SKM-1 treated with dmso at 0.1 percent for 144 hours (cell line): ENCODE data around the gene RMI1.
"Not testable (repeated sequence)": the region's sequence is repeated elsewhere in the genome, so short reads cannot be mapped to it uniquely, and the experiment has no call there.

ENCODE experiments used
- DNase-seq: peaks from one replicate; lab custom pipeline; 2025; ENCODE audit not compliant: unreplicated experiment; lab: John Stamatoyannopoulos, UW

RMI1 gene

GRCh38 chr9:83980395-83981125 lies at the start of gene RMI1:
TSS of gene RMI1 (plus strand) at chr9:83980805. CDS start at chr9:84000987, 20,182 bp downstream.
- peak; percentile 77 for DNase-seq

DNA sequence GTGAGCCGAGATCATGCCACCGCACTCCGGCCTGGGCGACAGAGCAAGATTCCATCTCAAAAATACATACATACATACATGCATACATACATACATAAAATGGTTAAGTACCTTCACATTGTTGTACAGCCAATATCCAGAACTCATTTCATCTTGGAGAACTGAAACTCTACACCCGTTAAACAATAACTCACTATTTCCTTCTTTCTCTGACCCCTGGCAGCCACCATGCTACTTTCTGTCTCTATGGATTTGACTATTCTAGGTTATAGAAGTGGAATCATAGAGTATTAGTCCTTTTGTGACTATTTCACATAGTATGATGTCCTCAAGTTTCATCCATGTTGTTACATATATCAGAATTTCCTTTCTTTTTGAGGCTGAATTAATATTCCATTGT lies 49.7 kb upstream of the RMI1 start:
- DNase-seq = no peak

DNA sequence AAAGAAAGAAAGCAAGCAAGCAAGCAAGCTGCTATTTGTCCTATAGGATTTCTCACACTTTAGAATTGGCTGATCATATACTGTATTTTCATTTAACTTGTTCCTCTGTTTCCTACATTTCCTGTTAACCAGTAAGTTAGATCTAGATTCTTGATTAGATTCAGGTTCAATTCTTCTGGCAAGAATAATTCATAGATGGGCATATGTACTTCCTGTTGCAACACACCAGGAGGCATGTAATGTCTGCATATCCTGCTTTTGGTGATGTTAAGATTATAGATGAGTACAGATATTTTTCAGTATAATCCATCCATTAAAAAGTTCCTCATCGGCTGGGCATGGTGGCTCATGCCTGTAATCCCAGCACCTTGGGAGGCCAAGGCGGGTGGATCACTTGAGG lies 48.6 kb upstream of the RMI1 start:
- no peak for DNase-seq

GRCh38 chr9:83932851-83933250 lies 47.8 kb upstream of the RMI1 start:
- DNase-seq = no peak

DNA sequence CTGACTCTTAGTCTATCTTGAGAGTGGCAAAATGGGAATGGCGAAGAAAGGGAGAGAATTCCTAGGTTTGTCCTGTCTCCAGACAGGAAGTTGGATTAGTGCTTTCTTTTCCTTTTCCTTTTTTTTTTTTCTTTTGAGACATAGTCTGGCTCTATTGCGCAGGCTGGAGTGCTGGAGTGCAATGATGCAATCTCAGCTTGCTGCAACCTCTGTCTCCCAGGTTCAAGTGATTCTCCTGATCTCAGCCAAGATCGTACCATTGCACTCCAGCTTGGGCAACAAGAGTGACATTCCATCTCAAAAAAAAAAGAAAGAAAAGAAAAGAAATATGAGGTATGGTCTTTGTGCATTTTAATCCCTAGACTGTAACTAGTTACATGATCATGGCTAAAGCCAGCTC lies 46.8 kb upstream of the RMI1 start:
- no peak for DNase-seq

- peak; percentile 50 for DNase-seq
These were observed 45.9 kb upstream of the RMI1 start for GRCh38 chr9:83934569-83935275.

- DNase-seq = no peak
These were observed 45.2 kb upstream of the RMI1 start for GRCh38 chr9:83935276-83935935.

DNA sequence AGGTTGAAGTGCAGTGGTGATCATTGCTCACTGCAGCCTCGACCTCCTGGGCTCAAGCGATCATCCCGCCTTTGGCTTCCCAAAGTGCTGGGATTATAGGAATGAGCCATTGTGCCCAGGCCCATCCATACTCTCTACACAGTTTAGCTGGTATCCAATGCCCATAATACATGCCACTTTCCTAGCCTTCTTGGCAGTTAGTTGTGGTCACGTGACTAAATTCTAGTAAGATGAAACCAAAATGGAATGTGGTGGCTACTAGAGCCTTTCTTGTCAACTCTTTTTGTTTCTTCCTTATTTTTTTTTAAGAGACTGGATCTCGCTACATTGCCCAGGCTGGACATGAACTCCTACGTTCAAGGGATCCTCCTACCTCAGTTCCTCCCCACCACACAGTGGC lies 44.1 kb upstream of the RMI1 start:
- no peak for DNase-seq

DNA sequence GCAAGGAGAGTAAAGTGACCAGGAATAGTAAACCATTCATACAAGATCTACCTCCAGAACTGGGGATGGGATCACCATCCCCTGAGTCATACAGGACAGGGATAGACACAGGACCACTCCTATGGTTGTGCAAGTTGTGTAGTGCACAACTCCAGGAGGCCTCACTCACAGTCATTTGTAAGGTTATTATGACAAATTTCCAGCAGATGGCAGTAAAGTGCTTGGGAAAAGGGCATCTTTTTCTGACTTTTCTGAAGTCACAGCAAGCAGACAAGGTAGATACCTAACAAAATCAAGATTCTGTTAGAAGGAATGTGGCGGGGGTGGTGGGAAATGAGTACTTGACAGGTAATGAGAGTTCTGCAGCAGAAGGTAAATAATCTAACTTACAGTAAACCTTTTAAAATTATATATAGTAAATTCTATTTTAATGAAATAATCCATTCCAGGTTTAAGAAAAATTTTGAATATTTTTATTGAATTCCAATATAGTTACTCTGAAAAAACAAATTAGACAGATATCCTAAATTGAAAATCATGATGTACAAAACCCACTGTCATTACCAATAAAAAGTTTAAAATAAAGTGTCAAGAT lies 42.6 kb upstream of the RMI1 start:
- no peak for DNase-seq

- no peak for DNase-seq
These were observed 39.9 kb upstream of the RMI1 start for GRCh38 chr9:83940590-83941303.

GRCh38 chr9:83948096-83948495 lies 32.5 kb upstream of the RMI1 start:
- not testable (repeated sequence) for DNase-seq

DNA sequence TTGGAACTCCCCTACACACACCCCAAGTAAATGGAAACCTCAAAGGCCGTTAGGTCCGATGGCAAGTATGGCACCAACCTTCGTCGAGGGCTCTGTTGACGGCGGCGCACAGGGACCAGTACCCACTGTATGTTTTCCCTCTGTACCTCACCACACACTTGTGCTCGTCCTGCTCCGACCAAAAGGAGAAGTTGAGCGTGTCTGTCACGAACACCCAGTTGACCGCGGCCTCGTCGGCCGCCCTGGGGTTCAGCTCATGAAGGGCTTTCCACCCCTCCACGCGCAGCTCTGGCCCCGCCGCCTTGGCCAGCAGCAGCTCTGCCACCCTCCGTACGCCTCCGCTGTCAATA lies 24.5 kb upstream of the RMI1 start:
- peak; percentile 49 for DNase-seq

GRCh38 chr9:83956436-83957247 lies 24.0 kb upstream of the RMI1 start:
- DNase-seq = no peak

GRCh38 chr9:83957248-83957513 lies 23.4 kb upstream of the RMI1 start:
- no peak for DNase-seq

- DNase-seq = no peak
These were observed 21.5 kb upstream of the RMI1 start for GRCh38 chr9:83959061-83959460.

DNA sequence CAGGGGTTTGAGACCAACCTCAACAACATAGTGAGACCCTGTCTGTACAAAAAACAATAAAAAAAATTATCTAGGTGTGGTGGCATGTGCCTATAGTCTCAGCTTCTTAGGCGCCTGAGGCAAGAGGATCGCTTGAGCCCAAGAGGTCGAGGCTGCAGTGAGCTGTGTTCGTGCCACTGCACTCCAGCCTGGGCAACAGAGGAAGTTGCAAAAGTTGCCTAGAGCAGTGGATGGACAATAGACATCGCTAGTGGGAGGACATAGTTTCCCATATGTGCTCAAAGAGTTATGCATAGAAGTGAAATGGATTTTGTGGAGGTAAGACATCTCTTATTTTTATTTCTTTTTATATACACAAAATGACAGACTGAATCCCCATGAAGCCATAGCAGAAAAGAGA lies 19.6 kb upstream of the RMI1 start:
- DNase-seq = no peak

- no peak for DNase-seq
These were observed 18.4 kb upstream of the RMI1 start for GRCh38 chr9:83962165-83962564.

- DNase-seq = no peak
These were observed 15.6 kb upstream of the RMI1 start for GRCh38 chr9:83964973-83965349.

DNA sequence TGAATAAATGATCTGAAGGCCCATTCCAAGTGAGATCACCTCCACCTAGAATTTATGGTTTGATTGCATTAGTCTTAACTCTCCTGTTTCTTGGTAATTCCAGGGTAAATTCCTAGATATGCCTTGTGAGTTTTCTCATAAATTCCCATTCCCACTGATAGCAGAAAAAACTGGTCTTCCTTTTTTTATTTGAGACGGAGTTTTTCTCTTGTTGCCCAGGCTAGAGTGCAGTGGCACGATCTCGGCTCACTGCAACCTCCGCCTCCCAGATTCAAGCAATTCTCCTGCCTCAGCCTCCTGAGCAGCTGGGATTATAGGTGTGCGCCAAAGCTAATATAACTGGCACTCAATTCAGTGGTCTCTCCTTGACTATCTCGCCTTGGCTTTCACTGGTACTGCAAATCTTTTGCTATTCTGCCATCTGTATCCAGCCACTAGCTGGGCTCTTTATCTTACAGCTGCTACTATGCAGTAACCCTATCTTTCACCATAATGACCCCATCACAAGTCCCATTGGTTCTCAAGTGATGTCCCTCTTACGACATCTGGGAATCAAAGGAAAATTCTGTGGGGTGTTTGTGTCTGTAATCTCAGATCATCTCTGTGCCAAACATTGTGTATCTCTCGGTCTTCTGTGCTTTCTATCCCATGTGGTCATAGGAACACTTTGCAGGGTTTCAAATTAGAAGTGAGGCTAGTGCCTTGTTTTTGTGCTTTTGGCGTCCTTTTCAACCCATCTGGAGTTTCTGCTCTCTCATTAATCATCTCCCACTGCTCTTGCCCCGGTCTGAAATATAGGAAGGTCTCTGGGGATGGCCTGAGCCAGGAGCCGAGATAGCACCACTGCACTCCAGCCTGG lies 15.0 kb upstream of the RMI1 start:
- DNase-seq = no peak

- DNase-seq = no peak
These were observed 14.4 kb upstream of the RMI1 start for GRCh38 chr9:83966209-83966582.
